ENCODE results near the gene IRGQ. TPM values are rescaled to one million over a fixed set of nuclear protein-coding genes. Genes with fewer than 3 reads are reported as not detected.
"Not testable (repeated sequence)": the region's sequence is repeated elsewhere in the genome, so short reads cannot be mapped to it uniquely, and the experiment has no call there.

The IRGQ gene
- total RNA-seq, 1 donor from 2014 or later, result 21.1 TPM

GRCh38 chr19:43553656-43554055 is 42.3 kb downstream of the IRGQ start:
- Histone ChIP-seq H3K27ac (no peak overlapping the region), H3K4me3 (no peak overlapping the region), H3K4me1 (peaks cover 5% of the 10 kb centered on the region), H3K36me3 (peaks cover 91% of the 10 kb centered on the region), H3K9me3 (no peaks in the 10 kb centered on the region), H3K27me3 (ENCODE audit: low read depth) (no peaks in the 10 kb centered on the region)
- no peak for TF ChIP-seq CTCF (IDR thresholded peaks at IDR 0.05)
- no peak for ATAC-seq
- intact Hi-C loops (cut with DNase I), result no loop called here
- no peak for DNase-seq

- no peaks in the 10 kb centered on the region for H3K9me3 ChIP-seq
- intact Hi-C loops (cut with DNase I), result no loop called here
- peaks cover 81% of the 10 kb centered on the region for H3K36me3 ChIP-seq
- TF ChIP-seq CTCF (IDR thresholded peaks at IDR 0.05), result no peak
- H3K27me3 ChIP-seq (ENCODE audit: low read depth), result no peaks in the 10 kb centered on the region
- no peak overlapping the region for H3K27ac ChIP-seq
- H3K4me3 ChIP-seq, result no peak overlapping the region
- no peak for DNase-seq
- no peak for ATAC-seq
- H3K4me1 ChIP-seq, result no peaks in the 10 kb centered on the region
Measured at GRCh38 chr19:43552616-43553015, 43.3 kb downstream of the IRGQ start.

- no peak for ATAC-seq
- DNase-seq, result no peak
- Histone ChIP-seq H3K4me1 (no peaks in the 10 kb centered on the region), H3K36me3 (peaks cover 81% of the 10 kb centered on the region), H3K9me3 (no peaks in the 10 kb centered on the region), H3K27me3 (ENCODE audit: low read depth) (no peaks in the 10 kb centered on the region), H3K27ac (no peak overlapping the region), H3K4me3 (no peak overlapping the region)
- TF ChIP-seq CTCF (IDR thresholded peaks at IDR 0.05), result no peak
- intact Hi-C loops (cut with DNase I), result no loop called here
Measured at GRCh38 chr19:43552198-43552450, 43.8 kb downstream of the IRGQ start.

- TF ChIP-seq CTCF (IDR thresholded peaks at IDR 0.05), result no peak
- Histone ChIP-seq H3K36me3 (peaks cover 75% of the 10 kb centered on the region), H3K27ac (no peak overlapping the region), H3K4me1 (no peaks in the 10 kb centered on the region), H3K27me3 (ENCODE audit: low read depth) (no peaks in the 10 kb centered on the region), H3K9me3 (no peaks in the 10 kb centered on the region), H3K4me3 (no peak overlapping the region)
- DNase-seq, result no peak
- ATAC-seq, result no peak
- intact Hi-C loops (cut with DNase I), result no loop called here
Measured at GRCh38 chr19:43551399-43552197, 44.3 kb downstream of the IRGQ start.

- intact Hi-C loops (cut with DNase I), result no loop called here
- Histone ChIP-seq H3K4me3 (no peak overlapping the region), H3K27me3 (ENCODE audit: low read depth) (no peaks in the 10 kb centered on the region), H3K4me1 (no peaks in the 10 kb centered on the region), H3K27ac (no peak overlapping the region), H3K9me3 (no peaks in the 10 kb centered on the region), H3K36me3 (peaks cover 65% of the 10 kb centered on the region)
- no peak for TF ChIP-seq CTCF (IDR thresholded peaks at IDR 0.05)
- DNase-seq (no peak), ATAC-seq (no peak)
Measured at GRCh38 chr19:43548706-43549105, 47.2 kb downstream of the IRGQ start.

GRCh38 chr19:43547926-43548325 is 48.0 kb downstream of the IRGQ start:
- H3K4me3 ChIP-seq; H3K9me3 ChIP-seq; H3K27me3 ChIP-seq (ENCODE audit: low read depth); H3K27ac ChIP-seq; H3K4me1 ChIP-seq; DNase-seq; ATAC-seq; intact Hi-C loops (cut with DNase I): not testable (repeated sequence)
- H3K36me3 ChIP-seq, result peaks cover 64% of the 10 kb centered on the region
